ENCODE data around the gene OR2A25. TPM values are rescaled to one million over a fixed set of nuclear protein-coding genes. Genes with fewer than 3 reads are reported as not detected.
"Not testable (repeated sequence)": the region's sequence is repeated elsewhere in the genome, so short reads cannot be mapped to it uniquely, and the experiment has no call there.

Gene OR2A25
- total and polyA plus RNA-seq, 2 experiments from 2014 or later: not detected

DNA sequence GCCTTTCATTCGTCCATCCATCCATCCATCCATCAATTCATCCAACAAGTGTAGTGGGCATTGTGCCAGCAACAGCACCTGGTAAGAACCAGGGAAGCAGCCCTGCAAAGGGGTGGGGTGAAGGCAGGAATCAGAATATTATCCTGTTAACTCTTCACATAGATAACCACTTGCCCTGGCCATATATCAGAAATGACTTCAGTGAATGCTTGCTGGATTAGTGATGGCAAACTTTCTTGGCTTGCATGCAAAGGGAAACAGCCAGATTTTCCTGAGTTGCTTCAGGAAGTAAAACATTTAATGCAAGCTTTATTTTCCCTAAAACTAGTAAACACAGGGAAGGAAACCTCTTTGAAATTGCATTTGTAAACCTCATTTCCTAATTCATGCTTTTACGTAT lies 20.1 kb upstream of the OR2A25 start:
- 74% methylated on average over 2 of the region's 2 CpGs for WGBS (ENCODE audit: low lambda C conversion rate, missing lambda C conversion rate)
- DNase-seq (ENCODE audit: low spot score): no peak
- Histone ChIP-seq H3K9me3 (ENCODE audit: low read depth) (no peaks in the 10 kb centered on the region), H3K27me3 (no peaks in the 10 kb centered on the region), H3K9me2 (replicated peaks; ENCODE audit: insufficient read depth) (no peaks in the 10 kb centered on the region), H3K4me3 (no peak overlapping the region), H2AFZ (no peak overlapping the region), H4K20me1 (ENCODE audit: insufficient read depth, poor library complexity, severe bottlenecking) (no peaks in the 10 kb centered on the region), H3K4me2 (peak overlapping the region; percentile 55), H3K4me1 (ENCODE audit: insufficient read depth) (peaks cover 13% of the 10 kb centered on the region), H3K79me2 (no peaks in the 10 kb centered on the region), H3K27ac (peak overlapping the region; percentile 63), H3K36me3 (replicated peaks; ENCODE audit: insufficient read depth, low read depth) (no peaks in the 10 kb centered on the region)
- TF ChIP-seq EZH2 (IDR thresholded peaks at IDR 0.05; ENCODE audit: borderline replicate concordance) (no peak), EZH2phosphoT487 (IDR thresholded peaks at IDR 0.05; ENCODE audit: low read depth, severe bottlenecking, unreplicated experiment) (no peak)
- TF ChIP-seq, protein P1, sequence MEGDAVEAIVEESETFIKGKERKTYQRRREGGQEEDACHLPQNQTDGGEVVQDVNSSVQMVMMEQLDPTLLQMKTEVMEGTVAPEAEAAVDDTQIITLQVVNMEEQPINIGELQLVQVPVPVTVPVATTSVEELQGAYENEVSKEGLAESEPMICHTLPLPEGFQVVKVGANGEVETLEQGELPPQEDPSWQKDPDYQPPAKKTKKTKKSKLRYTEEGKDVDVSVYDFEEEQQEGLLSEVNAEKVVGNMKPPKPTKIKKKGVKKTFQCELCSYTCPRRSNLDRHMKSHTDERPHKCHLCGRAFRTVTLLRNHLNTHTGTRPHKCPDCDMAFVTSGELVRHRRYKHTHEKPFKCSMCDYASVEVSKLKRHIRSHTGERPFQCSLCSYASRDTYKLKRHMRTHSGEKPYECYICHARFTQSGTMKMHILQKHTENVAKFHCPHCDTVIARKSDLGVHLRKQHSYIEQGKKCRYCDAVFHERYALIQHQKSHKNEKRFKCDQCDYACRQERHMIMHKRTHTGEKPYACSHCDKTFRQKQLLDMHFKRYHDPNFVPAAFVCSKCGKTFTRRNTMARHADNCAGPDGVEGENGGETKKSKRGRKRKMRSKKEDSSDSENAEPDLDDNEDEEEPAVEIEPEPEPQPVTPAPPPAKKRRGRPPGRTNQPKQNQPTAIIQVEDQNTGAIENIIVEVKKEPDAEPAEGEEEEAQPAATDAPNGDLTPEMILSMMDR (IDR thresholded peaks at IDR 0.05; ENCODE audit: poor library complexity): no peak

DNA sequence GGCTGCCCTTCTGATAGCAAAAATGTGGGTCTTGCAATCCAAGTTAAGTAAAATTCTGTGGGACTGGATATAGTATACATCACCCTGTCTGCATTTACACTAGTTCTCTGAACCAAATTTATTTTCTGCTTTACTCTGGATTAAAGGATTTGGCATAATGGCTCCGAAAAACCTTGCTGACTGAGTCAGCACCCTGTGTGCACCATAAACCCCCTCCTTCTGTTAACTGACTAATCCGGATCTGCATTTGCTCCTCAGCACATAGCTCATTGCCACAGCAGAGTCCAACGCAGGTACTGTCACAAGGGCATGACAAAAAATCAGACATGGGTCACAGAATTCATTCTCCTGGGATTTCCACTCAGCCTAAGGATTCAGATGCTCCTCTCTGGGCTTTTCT lies 19.5 kb upstream of the OR2A25 start:
- H3K36me3 ChIP-seq (replicated peaks; ENCODE audit: insufficient read depth, low read depth): no peaks in the 10 kb centered on the region
- no peaks in the 10 kb centered on the region for H4K20me1 ChIP-seq (ENCODE audit: insufficient read depth, poor library complexity, severe bottlenecking)
- H3K79me2 ChIP-seq: no peaks in the 10 kb centered on the region
- peak; percentile 43 for DNase-seq (ENCODE audit: low spot score)
- no peaks in the 10 kb centered on the region for H3K9me3 ChIP-seq (ENCODE audit: low read depth)
- H2AFZ ChIP-seq: no peak overlapping the region
- H3K4me2 ChIP-seq: peak overlapping the region; percentile 55
- peak overlapping the region; percentile 63 for H3K27ac ChIP-seq
- no peaks in the 10 kb centered on the region for H3K9me2 ChIP-seq (replicated peaks; ENCODE audit: insufficient read depth)
- H3K4me1 ChIP-seq (ENCODE audit: insufficient read depth): peaks cover 13% of the 10 kb centered on the region
- TF ChIP-seq, protein P1 (IDR thresholded peaks at IDR 0.05; ENCODE audit: poor library complexity): no peak
- TF ChIP-seq EZH2 (IDR thresholded peaks at IDR 0.05; ENCODE audit: borderline replicate concordance) (no peak), EZH2phosphoT487 (IDR thresholded peaks at IDR 0.05; ENCODE audit: low read depth, severe bottlenecking, unreplicated experiment) (no peak)
- H3K27me3 ChIP-seq: no peaks in the 10 kb centered on the region
- WGBS (ENCODE audit: low lambda C conversion rate, missing lambda C conversion rate): 30% methylated on average over 3 of the region's 3 CpGs
- H3K4me3 ChIP-seq: no peak overlapping the region

DNA sequence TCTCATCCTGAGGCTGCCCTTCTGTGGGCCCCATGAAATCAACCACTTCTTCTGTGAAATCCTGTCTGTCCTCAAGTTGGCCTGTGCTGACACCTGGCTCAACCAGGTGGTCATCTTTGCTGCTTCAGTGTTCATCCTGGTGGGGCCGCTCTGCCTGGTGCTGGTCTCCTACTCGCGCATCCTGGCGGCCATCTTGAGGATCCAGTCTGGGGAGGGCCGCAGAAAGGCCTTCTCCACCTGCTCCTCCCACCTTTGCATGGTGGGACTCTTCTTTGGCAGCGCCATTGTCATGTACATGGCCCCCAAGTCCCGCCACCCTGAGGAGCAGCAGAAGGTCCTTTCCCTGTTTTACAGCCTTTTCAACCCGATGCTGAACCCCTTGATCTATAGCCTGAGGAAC lies 18.7 kb upstream of the OR2A25 start:
- H3K27me3 ChIP-seq; H3K9me3 ChIP-seq (ENCODE audit: low read depth); H3K4me3 ChIP-seq; H2AFZ ChIP-seq; H3K79me2 ChIP-seq; H3K36me3 ChIP-seq (replicated peaks; ENCODE audit: insufficient read depth, low read depth); H3K9me2 ChIP-seq (replicated peaks; ENCODE audit: insufficient read depth); H4K20me1 ChIP-seq (ENCODE audit: insufficient read depth, poor library complexity, severe bottlenecking); DNase-seq (ENCODE audit: low spot score); H3K4me2 ChIP-seq; H3K27ac ChIP-seq: not testable (repeated sequence)
- peaks cover 13% of the 10 kb centered on the region for H3K4me1 ChIP-seq (ENCODE audit: insufficient read depth)
- 94% methylated on average over 8 of the region's 8 CpGs for WGBS (ENCODE audit: low lambda C conversion rate, missing lambda C conversion rate)

DNA sequence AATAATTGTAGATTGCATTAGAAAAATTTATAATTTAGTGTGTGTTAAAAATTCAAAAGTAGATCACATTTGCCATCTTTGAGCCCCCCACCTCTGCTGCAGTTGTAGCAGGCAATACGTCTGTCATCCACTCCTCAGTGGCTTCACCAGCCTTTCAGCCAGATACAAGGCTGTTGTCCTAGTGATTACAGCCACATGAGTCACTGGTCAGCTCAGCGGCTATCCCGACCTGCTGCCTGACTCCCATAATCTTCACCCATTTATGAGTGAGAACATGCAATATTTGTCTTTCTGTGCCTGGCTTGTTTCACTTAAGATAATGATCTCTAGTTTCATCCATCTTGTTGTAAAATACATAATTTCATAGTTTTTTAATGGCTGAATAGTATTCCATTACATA lies 11.7 kb upstream of the OR2A25 start:
- H3K4me1 ChIP-seq (ENCODE audit: insufficient read depth): no peaks in the 10 kb centered on the region
- no peak overlapping the region for H3K4me3 ChIP-seq
- H3K27me3 ChIP-seq: no peaks in the 10 kb centered on the region
- no peaks in the 10 kb centered on the region for H3K9me2 ChIP-seq (replicated peaks; ENCODE audit: insufficient read depth)
- H3K27ac ChIP-seq: peak overlapping the region; percentile 91
- no peak overlapping the region for H2AFZ ChIP-seq
- TF ChIP-seq, protein P1 (IDR thresholded peaks at IDR 0.05; ENCODE audit: poor library complexity): no peak
- no peak for TF ChIP-seq EZH2phosphoT487 (IDR thresholded peaks at IDR 0.05; ENCODE audit: low read depth, severe bottlenecking, unreplicated experiment)
- TF ChIP-seq EZH2 (IDR thresholded peaks at IDR 0.05; ENCODE audit: borderline replicate concordance): no peak
- DNase-seq (ENCODE audit: low spot score): peak; percentile 63
- WGBS (ENCODE audit: low lambda C conversion rate, missing lambda C conversion rate): 25% methylated on average over 3 of the region's 3 CpGs
- no peaks in the 10 kb centered on the region for H3K79me2 ChIP-seq
- H4K20me1 ChIP-seq (ENCODE audit: insufficient read depth, poor library complexity, severe bottlenecking): no peaks in the 10 kb centered on the region
- no peaks in the 10 kb centered on the region for H3K9me3 ChIP-seq (ENCODE audit: low read depth)
- H3K36me3 ChIP-seq (replicated peaks; ENCODE audit: insufficient read depth, low read depth): no peaks in the 10 kb centered on the region
- no peak overlapping the region for H3K4me2 ChIP-seq
